Loucy (cell line): ENCODE measurements around the gene SLC17A7.

Experiments
- CTCF ChIP-seq: fragments of 200-600 bp; sonication (generic); conservative IDR thresholded peaks from 2 replicates; pipeline ENCODE4 v1.5.1; 2014; ENCODE audit warnings: mild to moderate bottlenecking, antibody characterized with exemption, low read length
- EZH2phosphoT487 ChIP-seq: fragments of 200-600 bp; IDR thresholded peaks from 2 replicates; pipeline ENCODE4 v1.6.1; 2018; ENCODE audit warnings: antibody characterized with exemption, mild to moderate bottlenecking, moderate library complexity, borderline replicate concordance

- TF ChIP-seq EZH2phosphoT487: no peak
- TF ChIP-seq CTCF: no peak
Measured at GRCh38 chr19:49487277-49488045, 46.1 kb upstream of the SLC17A7 start, which contains the start of gene RPL13A.
